Astrocyte of the spinal cord (primary cell): Measurements from ENCODE around the gene PDE7B.

Experiments used
- DNase-seq: peaks from one replicate; pipeline ENCODE4 v3.0.0; 2011; ENCODE audit warnings: low read depth, low spot score
- H3K4me3 ChIP-seq: 2 replicates; pipeline ENCODE4 v1.5.1; 2011; ENCODE audit warnings: low read depth, mild to moderate bottlenecking, low read length, moderate library complexity
- CTCF ChIP-seq: IDR thresholded peaks from 2 replicates; pipeline ENCODE4 v1.5.1; 2012; ENCODE audit warnings: low read depth, mild to moderate bottlenecking, low read length, inconsistent platforms
- in situ Hi-C: cut with HindIII; loops from 2 replicates; pipeline ENCODE4 v1.10.0; 2017; ENCODE audit warnings: low sequenced_read_pairs

Gene PDE7B

GRCh38 chr6:136015531-136015930 is 164.0 kb downstream of the PDE7B start:
- no peak for DNase-seq
- no peak for TF ChIP-seq CTCF
- in situ Hi-C loops = no loop called here
- no peak overlapping the region for H3K4me3 ChIP-seq

GRCh38 chr6:136016228-136017225 is 165.0 kb downstream of the PDE7B start:
- peak; percentile 85 for DNase-seq
- TF ChIP-seq CTCF = no peak
- H3K4me3 ChIP-seq = no peak overlapping the region
- in situ Hi-C loops = no loop called here

- DNase-seq = no peak
- no peak overlapping the region for H3K4me3 ChIP-seq
- in situ Hi-C loops = no loop called here
- TF ChIP-seq CTCF = no peak
Measured at GRCh38 chr6:136020691-136021090, 169.2 kb downstream of the PDE7B start.

- no peak for TF ChIP-seq CTCF
Measured at GRCh38 chr6:136022224-136022874, 170.8 kb downstream of the PDE7B start.

GRCh38 chr6:136024711-136025110 is 173.2 kb downstream of the PDE7B start:
- no peak overlapping the region for H3K4me3 ChIP-seq
- TF ChIP-seq CTCF = no peak
- DNase-seq = no peak
- in situ Hi-C loops = no loop called here

More at GRCh38 chr6:136022224-136022874, 170.8 kb downstream of the PDE7B start:
- DNase-seq = no peak
- H3K4me3 ChIP-seq = no peak overlapping the region
- in situ Hi-C loops = no loop called here

GRCh38 chr6:136025736-136026135 is 174.2 kb downstream of the PDE7B start:
- H3K4me3 ChIP-seq = no peak overlapping the region
- no peak for DNase-seq
- no peak for TF ChIP-seq CTCF
- in situ Hi-C loops = no loop called here
